ENCODE data around the gene R3HDM2. TPM values are rescaled to one million over a fixed set of nuclear protein-coding genes. Genes with fewer than 3 reads are reported as not detected.
A peak's percentile ranks its signal among the peaks of the same experiment; 100 is the strongest.

Gene R3HDM2
- total and polyA plus RNA-seq, 2 of the 13 experiments (the other 11 are each of a cell fraction or from before 2014, with no cell fraction given), result 11.1 to 23.5 TPM

- TF ChIP-seq MLLT10 (CRISPR knock-in tag; IDR thresholded peaks at IDR 0.05) (no peak), SMC3 (IDR thresholded peaks at IDR 0.05; ENCODE audit: low read length) (peak; percentile 34; the same call in 1 of the 2 replicates), ZNF646 (CRISPR knock-in tag; IDR thresholded peaks at IDR 0.05) (no peak), PBX2 (CRISPR knock-in tag; IDR thresholded peaks at IDR 0.05) (no peak), GABPB1 (CRISPR knock-in tag; IDR thresholded peaks at IDR 0.05) (peak; percentile 23; the same call in 1 of the 2 replicates), CREM (IDR thresholded peaks at IDR 0.05) (peak; percentile 73), CREM (CRISPR knock-in tag; IDR thresholded peaks at IDR 0.05) (no peak), ZFP36L1 (CRISPR knock-in tag; IDR thresholded peaks at IDR 0.05) (no peak), ZNF891 (CRISPR knock-in tag; IDR thresholded peaks at IDR 0.05) (peak; percentile 18; the same call in 1 of the 2 replicates), ZNF766 (CRISPR knock-in tag; IDR thresholded peaks at IDR 0.05; ENCODE audit: borderline replicate concordance) (no peak), ZXDC (CRISPR knock-in tag; IDR thresholded peaks at IDR 0.05) (no peak), ETS1 (CRISPR knock-in tag; IDR thresholded peaks at IDR 0.05) (no peak), SOX6 (IDR thresholded peaks at IDR 0.05) (no peak), SOX6 (CRISPR knock-in tag; IDR thresholded peaks at IDR 0.05) (peak; percentile 57), ZNF674 (CRISPR knock-in tag; IDR thresholded peaks at IDR 0.05; ENCODE audit: low read depth) (no peak), IRF2 (CRISPR knock-in tag; IDR thresholded peaks at IDR 0.05) (no peak), ZNF724P (CRISPR knock-in tag; IDR thresholded peaks at IDR 0.05; ENCODE audit: borderline replicate concordance) (no peak), ZFX (CRISPR knock-in tag; IDR thresholded peaks at IDR 0.05; ENCODE audit: low read depth) (peak; percentile 56; the same call in 1 of the 2 replicates), HNRNPK (IDR thresholded peaks at IDR 0.05; ENCODE audit: low read depth, low read length, poor library complexity, severe bottlenecking) (no peak)
Measured at GRCh38 chr12:57459055-57459749, 28.4 kb upstream of the R3HDM2 start (continued).
